DOHH2 (cell line): ENCODE data around the gene PBOV1.

Experiments used
- EZH2phosphoT487 ChIP-seq: fragments of 200-600 bp; sonication (generic); IDR thresholded peaks from 2 replicates; pipeline ENCODE4 v1.6.1; 2017; ENCODE audit warnings: borderline replicate concordance, mild to moderate bottlenecking, antibody characterized with exemption, low read length, moderate library complexity, mixed read lengths
- TF ChIP-seq, protein P1 (sequence below): fragments of 200-600 bp; sonication (generic); IDR thresholded peaks from one replicate; pipeline ENCODE4 v1.5.1; 2014; ENCODE audit warnings: antibody characterized with exemption, mild to moderate bottlenecking, low read depth, low read length; ENCODE audit not compliant: poor library complexity, severe bottlenecking

DNA sequence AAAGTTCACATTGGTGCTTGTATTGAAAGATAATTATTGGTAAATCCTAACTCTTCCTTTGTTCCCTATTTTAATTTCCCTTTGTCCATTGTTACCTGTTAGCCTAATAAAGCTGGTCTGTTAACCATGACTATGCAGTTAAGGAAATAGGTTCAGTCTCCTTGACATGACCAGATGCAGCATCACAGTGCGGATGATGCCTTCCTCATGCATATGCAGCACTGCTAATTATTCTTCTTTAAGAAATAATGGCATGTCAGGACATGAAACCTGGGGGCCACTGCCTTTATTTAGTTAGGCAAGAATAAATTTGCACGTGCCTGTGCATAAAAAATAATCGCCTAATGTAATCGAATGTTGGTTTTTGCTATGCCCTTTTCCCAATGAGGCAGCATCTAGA, 16.5 kb downstream of the PBOV1 start:
- TF ChIP-seq, protein P1, sequence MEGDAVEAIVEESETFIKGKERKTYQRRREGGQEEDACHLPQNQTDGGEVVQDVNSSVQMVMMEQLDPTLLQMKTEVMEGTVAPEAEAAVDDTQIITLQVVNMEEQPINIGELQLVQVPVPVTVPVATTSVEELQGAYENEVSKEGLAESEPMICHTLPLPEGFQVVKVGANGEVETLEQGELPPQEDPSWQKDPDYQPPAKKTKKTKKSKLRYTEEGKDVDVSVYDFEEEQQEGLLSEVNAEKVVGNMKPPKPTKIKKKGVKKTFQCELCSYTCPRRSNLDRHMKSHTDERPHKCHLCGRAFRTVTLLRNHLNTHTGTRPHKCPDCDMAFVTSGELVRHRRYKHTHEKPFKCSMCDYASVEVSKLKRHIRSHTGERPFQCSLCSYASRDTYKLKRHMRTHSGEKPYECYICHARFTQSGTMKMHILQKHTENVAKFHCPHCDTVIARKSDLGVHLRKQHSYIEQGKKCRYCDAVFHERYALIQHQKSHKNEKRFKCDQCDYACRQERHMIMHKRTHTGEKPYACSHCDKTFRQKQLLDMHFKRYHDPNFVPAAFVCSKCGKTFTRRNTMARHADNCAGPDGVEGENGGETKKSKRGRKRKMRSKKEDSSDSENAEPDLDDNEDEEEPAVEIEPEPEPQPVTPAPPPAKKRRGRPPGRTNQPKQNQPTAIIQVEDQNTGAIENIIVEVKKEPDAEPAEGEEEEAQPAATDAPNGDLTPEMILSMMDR, result no peak
- no peak for TF ChIP-seq EZH2phosphoT487
